Endodermal cell (in vitro differentiated cells): ENCODE results near the gene SNPH. TPM values are rescaled to one million over a fixed set of nuclear protein-coding genes. Genes with fewer than 3 reads are reported as not detected.

Source experiments
- DNase-seq: peaks from one replicate; pipeline ENCODE4 v3.0.0-alpha.2; 2017
- H3K27ac ChIP-seq: 2 replicates; pipeline ENCODE4 v1.5.1; 2013; ENCODE audit warnings: mild to moderate bottlenecking, low read depth, low read length, moderate library complexity
- H3K27me3 ChIP-seq: 2 replicates; pipeline ENCODE4 v1.6.1; 2013; ENCODE audit warnings: mild to moderate bottlenecking, low read length, moderate library complexity; ENCODE audit not compliant: insufficient read depth, control insufficient read depth, poor library complexity, severe bottlenecking
- H3K36me3 ChIP-seq: 2 replicates; pipeline ENCODE4 v1.7.0; 2013; ENCODE audit warnings: mild to moderate bottlenecking, low read length, moderate library complexity; ENCODE audit not compliant: control insufficient read depth, insufficient read depth
- H3K4me1 ChIP-seq: one replicate; pipeline ENCODE4 v1.7.0; 2013; ENCODE audit warnings: low read length; ENCODE audit not compliant: control insufficient read depth, insufficient read depth
- H3K4me3 ChIP-seq: 2 replicates; pipeline ENCODE4 v1.5.1; 2013; ENCODE audit warnings: mild to moderate bottlenecking, low read length, moderate library complexity
- H3K9ac ChIP-seq: 2 replicates; pipeline ENCODE4 v1.6.1; 2013; ENCODE audit warnings: mild to moderate bottlenecking, low read length, moderate library complexity; ENCODE audit not compliant: poor library complexity, severe bottlenecking; ENCODE audit errors: extremely low read depth
- H3K9me3 ChIP-seq: 2 replicates; pipeline ENCODE4 v1.6.1; 2013; ENCODE audit warnings: mild to moderate bottlenecking, low read length, moderate library complexity; ENCODE audit not compliant: control insufficient read depth
- H3K27ac Mint-ChIP-seq: 2 replicates; pipeline ENCODE4 v1.8.0; 2020; ENCODE audit warnings: mixed read lengths
- H3K27me3 Mint-ChIP-seq: 2 replicates; pipeline ENCODE4 v1.8.0; 2021; ENCODE audit warnings: mild to moderate bottlenecking, mixed read lengths; ENCODE audit not compliant: insufficient read depth
- H3K36me3 Mint-ChIP-seq: 2 replicates; pipeline ENCODE4 v1.8.0; 2020; ENCODE audit warnings: low read depth, mixed read lengths
- H3K4me1 Mint-ChIP-seq: 2 replicates; pipeline ENCODE4 v1.8.0; 2020; ENCODE audit warnings: mixed read lengths
- H3K4me3 Mint-ChIP-seq: 2 replicates; pipeline ENCODE4 v1.8.0; 2020; ENCODE audit warnings: mild to moderate bottlenecking, moderate library complexity, mixed read lengths
- H3K9me3 Mint-ChIP-seq: 2 replicates; pipeline ENCODE4 v1.8.0; 2020; ENCODE audit warnings: mild to moderate bottlenecking, mixed read lengths
- WGBS, 2 experiments: methylation state at CpG; one replicate each; pipeline versions ENCODE4 v1.1.5 to v1.1.7; 2013; ENCODE audit warnings: missing lambda C conversion rate in 2 of 2, mixed read lengths in 1 of 2; ENCODE audit not compliant: insufficient coverage in 1 of 2, insufficient read length in 1 of 2; 5-methylcytosine and 5-hydroxymethylcytosine counted together
- total RNA-seq, 2 donors: library from RNA; stranded (reverse); fragmentation: NEBNext Ultra II Directional in 1 of 2; extraction: Animal tissue kit (Norgen Biotek cat#: 25700) in 1 of 2; gene quantifications; 2 replicates in 1 of 2; 3 replicates in 1 of 2; pipeline ENCODE4 v1.2.1, GENCODE V29; 2021
- TF ChIP-seq, protein P1 (sequence below): fragments of 200-600 bp; sonication (generic); conservative IDR thresholded peaks from 2 replicates; pipeline ENCODE4 v1.5.0; 2021; ENCODE audit warnings: antibody characterized with exemption, mild to moderate bottlenecking

The SNPH gene
- total RNA-seq, 2 donors from 2014 or later = 2.2 to 4.9 TPM

DNA sequence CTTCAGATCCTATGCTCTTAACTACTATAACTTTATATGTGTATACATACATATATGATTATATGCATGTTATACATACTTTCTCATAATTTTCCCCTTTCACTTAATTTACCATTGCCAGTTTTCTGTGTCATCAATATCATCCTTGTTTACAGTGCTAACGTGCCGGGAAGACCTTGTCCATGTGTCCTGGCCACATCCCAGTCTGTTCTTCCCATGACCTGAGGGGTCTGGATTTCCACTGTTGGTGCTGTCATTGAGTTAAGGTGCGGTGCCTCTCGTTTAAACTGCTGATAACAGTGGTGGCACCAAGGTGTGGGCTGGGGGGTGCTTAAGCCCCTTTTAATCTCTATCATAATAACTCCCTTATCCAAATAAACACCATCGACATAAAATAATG lies 71.3 kb downstream of the SNPH start:
- H3K4me1 ChIP-seq = no peaks in the 10 kb centered on the region
- TF ChIP-seq, protein P1, sequence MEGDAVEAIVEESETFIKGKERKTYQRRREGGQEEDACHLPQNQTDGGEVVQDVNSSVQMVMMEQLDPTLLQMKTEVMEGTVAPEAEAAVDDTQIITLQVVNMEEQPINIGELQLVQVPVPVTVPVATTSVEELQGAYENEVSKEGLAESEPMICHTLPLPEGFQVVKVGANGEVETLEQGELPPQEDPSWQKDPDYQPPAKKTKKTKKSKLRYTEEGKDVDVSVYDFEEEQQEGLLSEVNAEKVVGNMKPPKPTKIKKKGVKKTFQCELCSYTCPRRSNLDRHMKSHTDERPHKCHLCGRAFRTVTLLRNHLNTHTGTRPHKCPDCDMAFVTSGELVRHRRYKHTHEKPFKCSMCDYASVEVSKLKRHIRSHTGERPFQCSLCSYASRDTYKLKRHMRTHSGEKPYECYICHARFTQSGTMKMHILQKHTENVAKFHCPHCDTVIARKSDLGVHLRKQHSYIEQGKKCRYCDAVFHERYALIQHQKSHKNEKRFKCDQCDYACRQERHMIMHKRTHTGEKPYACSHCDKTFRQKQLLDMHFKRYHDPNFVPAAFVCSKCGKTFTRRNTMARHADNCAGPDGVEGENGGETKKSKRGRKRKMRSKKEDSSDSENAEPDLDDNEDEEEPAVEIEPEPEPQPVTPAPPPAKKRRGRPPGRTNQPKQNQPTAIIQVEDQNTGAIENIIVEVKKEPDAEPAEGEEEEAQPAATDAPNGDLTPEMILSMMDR = no peak
- peak; percentile 7 for DNase-seq
- Mint-ChIP-seq H3K36me3 (peaks cover 15% of the 10 kb centered on the region), H3K4me3 (no peak overlapping the region), H3K4me1 (no peaks in the 10 kb centered on the region), H3K9me3 (no peaks in the 10 kb centered on the region), H3K27ac (no peak overlapping the region), H3K27me3 (no peaks in the 10 kb centered on the region)
- no peak overlapping the region for H3K4me3 ChIP-seq
- no peaks in the 10 kb centered on the region for H3K9me3 ChIP-seq
- H3K9ac ChIP-seq = no peak overlapping the region
- no peak overlapping the region for H3K27ac ChIP-seq
- no peaks in the 10 kb centered on the region for H3K27me3 ChIP-seq
- 92 to 100% methylated on average over 3 to 5 of the region's 5 CpGs for WGBS, 2 experiments
- peaks cover 9% of the 10 kb centered on the region for H3K36me3 ChIP-seq

DNA sequence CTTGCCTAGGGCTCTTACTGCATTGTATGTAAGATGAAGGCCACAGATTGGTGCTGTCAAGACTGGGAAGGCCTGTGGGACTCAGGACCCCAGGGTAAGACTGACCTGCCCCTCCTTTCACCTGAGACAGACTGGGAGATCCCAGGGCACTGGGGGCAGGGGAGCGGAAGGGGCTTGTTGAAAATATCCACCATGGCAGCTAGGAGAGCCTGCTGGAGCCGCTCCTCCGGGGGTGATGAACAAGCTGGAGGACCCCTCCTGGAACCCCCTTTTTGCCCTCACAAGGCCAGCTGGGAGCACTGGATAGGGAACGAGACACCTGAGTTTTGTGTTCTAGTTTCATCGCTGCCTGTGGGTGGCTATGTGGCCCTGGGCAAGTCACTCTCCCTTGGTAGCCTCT lies 72.0 kb downstream of the SNPH start:
- no peaks in the 10 kb centered on the region for H3K27me3 Mint-ChIP-seq

DNA sequence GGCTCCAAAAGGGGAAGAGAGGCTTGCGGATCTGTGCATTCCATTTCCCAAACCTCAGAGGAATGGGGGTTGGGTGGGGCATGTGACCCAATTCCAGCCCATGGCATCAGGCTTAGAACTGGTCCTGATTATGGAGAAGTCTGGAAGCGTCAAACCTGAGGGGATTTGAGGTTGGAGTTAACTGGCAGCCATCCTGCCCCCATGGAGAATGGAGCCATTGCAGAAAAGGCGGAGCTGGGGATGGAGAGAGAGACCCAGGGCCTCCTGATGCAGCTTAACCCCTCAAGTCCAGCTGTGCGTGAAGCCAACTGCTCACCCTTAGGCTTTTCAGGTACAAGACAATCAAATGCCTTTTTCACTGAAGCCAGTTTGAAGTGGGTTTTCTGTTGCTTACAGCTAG lies 72.7 kb downstream of the SNPH start:
- H3K36me3 ChIP-seq = peaks cover under 1% of the 10 kb centered on the region
- DNase-seq = peak; percentile 24
- H3K4me3 Mint-ChIP-seq = no peak overlapping the region
- WGBS, 2 experiments = 91 to 94% methylated on average over 4 of the region's 4 CpGs
- H3K9me3 Mint-ChIP-seq = no peaks in the 10 kb centered on the region
- H3K27ac Mint-ChIP-seq = no peak overlapping the region
- no peaks in the 10 kb centered on the region for H3K27me3 ChIP-seq
- H3K27me3 Mint-ChIP-seq = no peaks in the 10 kb centered on the region
- H3K27ac ChIP-seq = no peak overlapping the region
- no peak overlapping the region for H3K9ac ChIP-seq
- no peaks in the 10 kb centered on the region for H3K4me1 ChIP-seq
- no peaks in the 10 kb centered on the region for H3K4me1 Mint-ChIP-seq
- H3K36me3 Mint-ChIP-seq = peaks cover 2% of the 10 kb centered on the region
- no peak overlapping the region for H3K4me3 ChIP-seq
- no peaks in the 10 kb centered on the region for H3K9me3 ChIP-seq
- TF ChIP-seq, protein P1 = no peak

More for the DNA sequence above, 72.0 kb downstream of the SNPH start:
- DNase-seq = peak; percentile 37
- no peaks in the 10 kb centered on the region for H3K27me3 ChIP-seq
- no peaks in the 10 kb centered on the region for H3K9me3 Mint-ChIP-seq
- H3K36me3 Mint-ChIP-seq = peaks cover 9% of the 10 kb centered on the region
- no peaks in the 10 kb centered on the region for H3K4me1 ChIP-seq
- H3K27ac Mint-ChIP-seq = no peak overlapping the region
- H3K9me3 ChIP-seq = no peaks in the 10 kb centered on the region
- H3K4me3 ChIP-seq = no peak overlapping the region
- peaks cover 7% of the 10 kb centered on the region for H3K36me3 ChIP-seq
- no peak overlapping the region for H3K27ac ChIP-seq
- no peaks in the 10 kb centered on the region for H3K4me1 Mint-ChIP-seq
- WGBS, 2 experiments = 96 to 100% methylated on average over 2 to 5 of the region's 5 CpGs
- H3K9ac ChIP-seq = no peak overlapping the region
- TF ChIP-seq, protein P1 = no peak
- no peak overlapping the region for H3K4me3 Mint-ChIP-seq
